K562 treated with DMSO at 1 percent for 48 hours (cell line): ENCODE data around the gene CHFR. TPM values are rescaled to one million over a fixed set of nuclear protein-coding genes. Genes with fewer than 3 reads are reported as not detected.

Experiments
- total RNA-seq: library from RNA; unstranded; fragments of 300-600 nt; gene quantifications from 2 replicates; pipeline ENCODE4 v1.2.3, GENCODE V29; 2022; ENCODE audit warnings: low replicate concordance; ENCODE audit errors: extremely low read depth

Gene CHFR, protein sequence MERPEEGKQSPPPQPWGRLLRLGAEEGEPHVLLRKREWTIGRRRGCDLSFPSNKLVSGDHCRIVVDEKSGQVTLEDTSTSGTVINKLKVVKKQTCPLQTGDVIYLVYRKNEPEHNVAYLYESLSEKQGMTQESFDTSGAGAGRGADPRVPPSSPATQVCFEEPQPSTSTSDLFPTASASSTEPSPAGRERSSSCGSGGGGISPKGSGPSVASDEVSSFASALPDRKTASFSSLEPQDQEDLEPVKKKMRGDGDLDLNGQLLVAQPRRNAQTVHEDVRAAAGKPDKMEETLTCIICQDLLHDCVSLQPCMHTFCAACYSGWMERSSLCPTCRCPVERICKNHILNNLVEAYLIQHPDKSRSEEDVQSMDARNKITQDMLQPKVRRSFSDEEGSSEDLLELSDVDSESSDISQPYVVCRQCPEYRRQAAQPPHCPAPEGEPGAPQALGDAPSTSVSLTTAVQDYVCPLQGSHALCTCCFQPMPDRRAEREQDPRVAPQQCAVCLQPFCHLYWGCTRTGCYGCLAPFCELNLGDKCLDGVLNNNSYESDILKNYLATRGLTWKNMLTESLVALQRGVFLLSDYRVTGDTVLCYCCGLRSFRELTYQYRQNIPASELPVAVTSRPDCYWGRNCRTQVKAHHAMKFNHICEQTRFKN
- total RNA-seq, result not detected in 2 replicates

DNA sequence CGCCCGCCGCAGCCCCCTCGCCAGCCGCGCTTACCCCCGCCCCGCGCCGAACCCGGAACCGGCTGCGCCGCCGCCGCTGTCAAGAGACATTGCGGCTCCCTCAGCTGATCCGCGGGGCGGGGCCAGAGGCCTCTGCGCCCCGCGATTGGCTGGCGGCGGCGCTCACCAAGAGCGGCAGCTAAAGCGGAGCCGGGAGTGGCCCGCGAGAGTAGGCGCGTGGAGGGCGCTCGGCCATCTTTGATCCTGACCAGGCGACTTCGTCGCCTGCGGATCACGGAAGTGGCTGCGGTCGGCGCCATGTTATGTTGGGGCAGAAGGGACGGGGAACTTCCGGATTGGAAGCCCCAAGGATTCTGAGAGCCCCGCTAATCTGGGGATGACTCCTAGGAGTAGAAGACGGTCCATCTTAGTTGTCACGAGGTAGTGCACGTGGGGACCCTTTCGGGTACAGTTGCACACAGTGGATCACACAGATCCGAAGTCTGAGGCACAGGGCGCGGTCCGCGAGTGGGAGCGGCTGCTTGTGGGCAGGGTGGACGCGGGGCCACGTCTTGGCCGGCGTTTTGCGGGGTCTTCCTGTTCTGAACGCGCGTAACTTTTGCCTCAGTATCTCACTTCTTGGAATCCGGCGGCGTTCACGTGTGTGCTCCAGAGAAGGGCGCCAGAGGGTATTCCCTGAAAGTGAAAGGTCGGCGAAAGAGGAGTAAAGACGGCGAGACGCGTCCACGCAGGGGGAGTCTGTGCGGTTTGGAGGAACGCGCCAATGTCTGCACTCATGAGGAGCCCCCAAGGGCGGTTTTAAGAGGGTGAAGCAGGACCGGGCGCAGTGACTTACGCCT, at the start of gene CHFR:
TSS of gene CHFR (minus strand) at position 93 of the 839 bp plus-strand sequence. CDS start 277 bp downstream, outside the sequence.

DNA sequence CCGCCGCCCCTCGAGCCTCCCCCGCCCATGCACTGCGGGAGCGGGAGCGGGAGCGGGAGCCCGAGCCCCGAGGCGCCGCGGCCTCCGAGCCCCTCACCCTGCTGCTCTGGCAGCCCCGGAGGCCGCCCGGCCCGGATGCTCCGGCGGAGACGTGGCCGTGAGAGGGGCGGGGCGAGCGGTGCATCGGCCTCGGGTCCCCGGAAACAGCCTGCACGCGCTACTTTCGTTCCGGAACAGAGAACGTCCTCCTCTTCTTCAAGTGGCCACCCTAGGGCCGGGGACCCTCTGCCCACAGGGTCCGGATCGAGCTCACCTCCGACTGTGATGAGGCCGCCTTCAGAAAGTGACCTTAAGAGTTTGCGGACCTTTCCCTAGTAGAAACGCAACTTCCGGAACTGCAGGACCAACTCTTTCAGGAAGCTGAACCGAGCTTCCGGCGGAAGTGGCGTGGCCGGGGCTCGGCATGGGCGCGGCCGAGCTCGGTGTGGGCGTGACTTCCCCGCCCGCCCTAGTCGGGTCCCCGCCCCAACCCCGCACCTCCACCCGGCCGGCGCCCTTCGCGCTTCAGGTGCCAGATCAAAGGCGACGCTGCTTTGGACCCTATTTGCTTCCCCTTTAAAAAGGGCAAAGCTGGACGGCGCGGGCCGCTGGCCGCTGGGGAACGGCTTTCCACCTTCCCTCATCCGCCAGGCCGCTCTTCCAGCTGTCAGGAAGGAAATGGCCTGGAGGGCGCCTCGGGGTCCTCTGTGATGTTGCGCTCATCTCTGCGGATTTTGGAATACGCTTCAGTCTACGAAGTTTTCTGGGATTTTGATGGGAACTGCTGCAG, 58.5 kb downstream of the CHFR start, which contains the start of gene GOLGA3:
TSS of gene GOLGA3 (minus strand) at position 164 of the 829 bp plus-strand sequence. CDS start 6,741 bp downstream, outside the sequence.

Other genes starting within 250 kb of the CHFR start
- gene POLE, start 200.3 kb downstream of the CHFR start, total RNA-seq, result 283 TPM in 1 of 2 replicates, not detected in the other
- gene PXMP2, start 200.0 kb downstream of the CHFR start, total RNA-seq, result not detected in 2 replicates
- not detected in 2 replicates for gene PGAM5, start 176.8 kb downstream of the CHFR start, total RNA-seq
- gene ANKLE2, start 125.8 kb downstream of the CHFR start, total RNA-seq, result not detected in 2 replicates
- not detected in 2 replicates for gene GOLGA3, start 58.7 kb downstream of the CHFR start, total RNA-seq
- gene ZNF605, start 68.7 kb upstream of the CHFR start, total RNA-seq, result not detected in 2 replicates
- not detected in 2 replicates for gene ZNF26, start 98.8 kb upstream of the CHFR start, total RNA-seq
- gene ZNF84, start 149.9 kb upstream of the CHFR start, total RNA-seq, result not detected in 2 replicates
- gene ZNF140, start 193.3 kb upstream of the CHFR start, total RNA-seq, result not detected in 2 replicates
- not detected in 2 replicates for gene ZNF891, start 242.7 kb upstream of the CHFR start, total RNA-seq
- gene ZNF10, start 243.0 kb upstream of the CHFR start, total RNA-seq, result not detected in 2 replicates